GM18868 (cell line): Measurements from ENCODE around the gene FRMD8.
A peak's percentile ranks its signal among the peaks of the same experiment; 100 is the strongest.
"Not testable (repeated sequence)": the region's sequence is repeated elsewhere in the genome, so short reads cannot be mapped to it uniquely, and the experiment has no call there.

Experiments used
- ATAC-seq: cut with Tn5 transposase; IDR thresholded peaks from one replicate; pipeline ENCODE4 v1.9.1; 2021; ENCODE audit warnings: mild to moderate bottlenecking, moderate library complexity; ENCODE audit not compliant: unreplicated experiment

FRMD8 gene

GRCh38 chr11:65448418-65449105 is 62.1 kb downstream of the FRMD8 start:
- no peak for ATAC-seq

GRCh38 chr11:65451301-65451700 is 64.9 kb downstream of the FRMD8 start:
- not testable (repeated sequence) for ATAC-seq

GRCh38 chr11:65452259-65452658 is 65.8 kb downstream of the FRMD8 start:
- ATAC-seq = not testable (repeated sequence)

GRCh38 chr11:65452806-65453490 is 66.5 kb downstream of the FRMD8 start:
- no peak for ATAC-seq

- ATAC-seq = no peak
Measured at GRCh38 chr11:65454311-65454695, 67.9 kb downstream of the FRMD8 start.

- peak; percentile 79 for ATAC-seq
Measured at GRCh38 chr11:65454696-65455456, 68.4 kb downstream of the FRMD8 start.

- ATAC-seq = no peak
Measured at GRCh38 chr11:65456418-65456817, 70.0 kb downstream of the FRMD8 start.

GRCh38 chr11:65459552-65459951 is 73.1 kb downstream of the FRMD8 start:
- ATAC-seq = no peak
